ENCODE data around the gene ABAT.

The ABAT gene

DNA sequence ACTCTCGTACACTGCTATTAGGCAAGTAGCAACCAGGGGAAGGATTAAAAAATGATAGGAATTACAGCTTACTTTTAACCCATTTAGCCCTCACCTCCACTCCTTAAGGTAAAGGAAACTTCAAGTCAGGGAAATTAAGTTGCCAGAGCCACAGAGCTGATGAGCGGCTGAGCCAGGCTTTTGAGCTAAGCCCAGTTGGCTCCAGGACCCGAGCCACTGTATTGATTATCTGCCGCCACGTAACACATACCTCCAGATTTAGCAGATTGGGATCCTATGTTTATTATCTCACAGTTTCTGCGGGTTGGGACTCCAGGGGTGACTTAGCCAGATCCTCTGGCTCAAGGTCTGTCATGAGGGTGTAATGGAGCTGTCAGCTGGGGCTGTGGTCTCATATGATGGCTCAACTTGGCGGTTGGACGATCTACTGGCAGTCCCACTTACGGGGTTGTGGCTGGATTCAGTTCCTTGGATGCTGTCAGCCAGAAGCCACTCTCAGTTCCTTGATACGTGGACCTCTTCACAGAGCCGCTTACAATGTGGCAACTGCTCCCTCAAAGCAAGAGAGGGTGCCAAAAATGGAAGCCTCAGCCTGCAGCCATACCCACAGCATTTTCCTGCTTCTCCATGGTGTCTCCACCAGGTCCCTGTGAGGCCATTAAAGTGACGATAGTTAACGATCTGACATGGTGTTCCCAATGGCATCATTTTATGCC, 65.7 kb downstream of the ABAT start:
- TF ChIP-seq EZH2phosphoT487 (IDR thresholded peaks at IDR 0.05; ENCODE audit: low read length) (no peak), EZH2 (optimal IDR thresholded peaks at IDR 0.05; ENCODE audit: low read depth, low read length) (no peak)
- TF ChIP-seq, protein P1, sequence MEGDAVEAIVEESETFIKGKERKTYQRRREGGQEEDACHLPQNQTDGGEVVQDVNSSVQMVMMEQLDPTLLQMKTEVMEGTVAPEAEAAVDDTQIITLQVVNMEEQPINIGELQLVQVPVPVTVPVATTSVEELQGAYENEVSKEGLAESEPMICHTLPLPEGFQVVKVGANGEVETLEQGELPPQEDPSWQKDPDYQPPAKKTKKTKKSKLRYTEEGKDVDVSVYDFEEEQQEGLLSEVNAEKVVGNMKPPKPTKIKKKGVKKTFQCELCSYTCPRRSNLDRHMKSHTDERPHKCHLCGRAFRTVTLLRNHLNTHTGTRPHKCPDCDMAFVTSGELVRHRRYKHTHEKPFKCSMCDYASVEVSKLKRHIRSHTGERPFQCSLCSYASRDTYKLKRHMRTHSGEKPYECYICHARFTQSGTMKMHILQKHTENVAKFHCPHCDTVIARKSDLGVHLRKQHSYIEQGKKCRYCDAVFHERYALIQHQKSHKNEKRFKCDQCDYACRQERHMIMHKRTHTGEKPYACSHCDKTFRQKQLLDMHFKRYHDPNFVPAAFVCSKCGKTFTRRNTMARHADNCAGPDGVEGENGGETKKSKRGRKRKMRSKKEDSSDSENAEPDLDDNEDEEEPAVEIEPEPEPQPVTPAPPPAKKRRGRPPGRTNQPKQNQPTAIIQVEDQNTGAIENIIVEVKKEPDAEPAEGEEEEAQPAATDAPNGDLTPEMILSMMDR (IDR thresholded peaks at IDR 0.05; ENCODE audit: low read length): no peak
- H2AFZ ChIP-seq (ENCODE audit: low read length): no peak overlapping the region
- no peaks in the 10 kb centered on the region for H3K27me3 ChIP-seq (replicated peaks; ENCODE audit: insufficient read depth, low read length)
- no peak overlapping the region for H3K9ac ChIP-seq (ENCODE audit: low read length)
- no peaks in the 10 kb centered on the region for H3K36me3 ChIP-seq (replicated peaks; ENCODE audit: insufficient read depth, low read length)
- H3K4me3 ChIP-seq (ENCODE audit: low read length): no peak overlapping the region
- H3K9me2 ChIP-seq (replicated peaks; ENCODE audit: insufficient read depth, low read length): no peaks in the 10 kb centered on the region
- no peaks in the 10 kb centered on the region for H3K9me3 ChIP-seq (replicated peaks; ENCODE audit: insufficient read depth, low read length)
- H3K4me2 ChIP-seq (ENCODE audit: low read depth, low read length): no peak overlapping the region
- no peaks in the 10 kb centered on the region for H4K20me1 ChIP-seq (ENCODE audit: insufficient read depth, low read length)
- H3K4me1 ChIP-seq (ENCODE audit: low read length): no peaks in the 10 kb centered on the region
- H3K27ac ChIP-seq (ENCODE audit: low read length): no peak overlapping the region
- no peaks in the 10 kb centered on the region for H3F3A ChIP-seq (ENCODE audit: insufficient read depth, low read length)
- DNase-seq: no peak
- no peaks in the 10 kb centered on the region for H3K79me2 ChIP-seq (ENCODE audit: low read length)

DNA sequence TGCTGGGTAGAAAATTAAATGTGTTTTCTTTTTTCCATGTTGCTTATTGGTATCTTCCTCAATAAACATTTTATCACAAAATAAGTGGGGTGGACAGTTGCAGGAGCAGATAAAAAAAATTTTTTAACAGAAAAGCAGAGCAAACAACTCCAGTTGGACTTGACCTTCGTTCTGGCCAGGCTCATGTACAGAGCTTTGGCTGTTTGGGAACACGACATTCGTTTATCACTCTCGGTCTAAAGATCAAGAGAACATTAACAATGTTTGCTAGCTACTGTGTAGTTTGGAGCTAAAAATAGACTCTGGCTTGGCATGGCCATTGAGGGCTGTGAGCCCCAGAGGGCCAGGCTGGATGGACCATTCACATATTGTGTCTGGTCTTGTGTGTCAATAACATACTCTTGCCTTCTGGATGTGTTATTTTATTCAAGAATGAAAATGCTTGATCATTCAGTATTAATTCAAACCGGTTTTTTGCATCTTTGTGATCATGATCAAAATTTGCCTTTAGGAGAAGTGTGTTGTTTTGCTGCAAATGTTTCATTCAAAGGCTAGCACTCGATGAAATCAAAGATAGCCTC, 66.4 kb downstream of the ABAT start:
- Histone ChIP-seq H3K79me2 (ENCODE audit: low read length) (no peaks in the 10 kb centered on the region), H3K4me3 (ENCODE audit: low read length) (no peak overlapping the region), H3K9me3 (replicated peaks; ENCODE audit: insufficient read depth, low read length) (no peaks in the 10 kb centered on the region), H3F3A (ENCODE audit: insufficient read depth, low read length) (no peaks in the 10 kb centered on the region), H2AFZ (ENCODE audit: low read length) (no peak overlapping the region), H3K27me3 (replicated peaks; ENCODE audit: insufficient read depth, low read length) (no peaks in the 10 kb centered on the region), H3K9me2 (replicated peaks; ENCODE audit: insufficient read depth, low read length) (no peaks in the 10 kb centered on the region), H3K4me1 (ENCODE audit: low read length) (no peaks in the 10 kb centered on the region), H3K4me2 (ENCODE audit: low read depth, low read length) (no peak overlapping the region), H4K20me1 (ENCODE audit: insufficient read depth, low read length) (no peaks in the 10 kb centered on the region), H3K9ac (ENCODE audit: low read length) (no peak overlapping the region), H3K36me3 (replicated peaks; ENCODE audit: insufficient read depth, low read length) (no peaks in the 10 kb centered on the region), H3K27ac (ENCODE audit: low read length) (no peak overlapping the region)
- no peak for DNase-seq
- TF ChIP-seq EZH2 (optimal IDR thresholded peaks at IDR 0.05; ENCODE audit: low read depth, low read length) (no peak), EZH2phosphoT487 (IDR thresholded peaks at IDR 0.05; ENCODE audit: low read length) (no peak)
- TF ChIP-seq, protein P1 (IDR thresholded peaks at IDR 0.05; ENCODE audit: low read length): no peak

DNA sequence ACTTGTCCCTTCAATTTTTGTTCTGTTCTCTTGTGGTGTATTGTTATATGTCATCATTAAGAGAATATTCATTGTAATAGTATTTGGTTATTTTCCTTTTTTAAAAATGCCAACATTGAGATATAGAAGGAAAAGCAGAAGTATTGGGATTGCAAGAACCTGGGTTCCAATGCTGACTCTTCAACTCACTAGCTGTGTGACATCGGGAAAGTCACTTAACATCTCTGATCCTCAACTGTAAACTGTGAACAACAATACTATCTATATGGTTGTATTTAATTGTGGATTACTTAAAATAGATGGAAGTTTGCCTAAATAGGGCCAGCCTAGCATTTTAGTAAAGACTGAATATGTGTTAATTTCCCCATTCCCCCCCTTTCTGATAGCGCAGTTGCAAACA, 67.2 kb downstream of the ABAT start:
- TF ChIP-seq, protein P1 (IDR thresholded peaks at IDR 0.05; ENCODE audit: low read length): no peak
- TF ChIP-seq EZH2phosphoT487 (IDR thresholded peaks at IDR 0.05; ENCODE audit: low read length): no peak
- no peak for TF ChIP-seq EZH2 (optimal IDR thresholded peaks at IDR 0.05; ENCODE audit: low read depth, low read length)
- Histone ChIP-seq H3K9me2 (replicated peaks; ENCODE audit: insufficient read depth, low read length) (no peaks in the 10 kb centered on the region), H4K20me1 (ENCODE audit: insufficient read depth, low read length) (no peaks in the 10 kb centered on the region), H3K4me1 (ENCODE audit: low read length) (no peaks in the 10 kb centered on the region), H3K9me3 (replicated peaks; ENCODE audit: insufficient read depth, low read length) (no peaks in the 10 kb centered on the region), H3K4me2 (ENCODE audit: low read depth, low read length) (no peak overlapping the region), H3K36me3 (replicated peaks; ENCODE audit: insufficient read depth, low read length) (no peaks in the 10 kb centered on the region), H3K9ac (ENCODE audit: low read length) (no peak overlapping the region), H3K4me3 (ENCODE audit: low read length) (no peak overlapping the region), H3K27me3 (replicated peaks; ENCODE audit: insufficient read depth, low read length) (no peaks in the 10 kb centered on the region), H2AFZ (ENCODE audit: low read length) (no peak overlapping the region), H3K27ac (ENCODE audit: low read length) (no peak overlapping the region), H3K79me2 (ENCODE audit: low read length) (no peaks in the 10 kb centered on the region), H3F3A (ENCODE audit: insufficient read depth, low read length) (no peaks in the 10 kb centered on the region)
- DNase-seq: no peak
